ENCODE measurements around the gene CDH12.

CDH12 gene

DNA sequence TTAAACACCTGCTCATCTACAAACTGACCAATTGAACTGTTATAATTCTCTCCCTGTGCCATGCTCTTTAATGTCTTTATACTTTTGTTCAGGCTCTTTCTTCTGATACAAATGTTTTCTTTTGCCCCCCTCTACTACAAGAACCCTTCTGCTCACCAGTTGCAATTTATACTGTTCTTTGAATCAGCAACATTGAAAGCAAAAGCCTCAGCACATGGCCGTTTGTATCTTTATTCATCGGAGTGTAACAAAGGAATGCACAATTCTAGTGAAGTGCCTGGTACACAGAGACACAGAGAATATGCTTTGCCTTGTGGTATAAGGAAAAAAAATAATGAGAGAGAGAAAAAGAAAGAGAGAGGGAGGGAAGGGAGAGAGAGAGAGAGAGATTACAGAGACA is 547.1 kb downstream of the CDH12 start:
- TF ChIP-seq ESRRG (CRISPR knock-in tag; IDR thresholded peaks at IDR 0.05) (no peak), GLIS3 (CRISPR knock-in tag; IDR thresholded peaks at IDR 0.05) (no peak), CSDC2 (CRISPR knock-in tag; IDR thresholded peaks at IDR 0.05) (no peak), BACH2 (CRISPR knock-in tag; IDR thresholded peaks at IDR 0.05; ENCODE audit: borderline replicate concordance) (no peak), ZNF8 (CRISPR knock-in tag; IDR thresholded peaks at IDR 0.05) (no peak), SNAI2 (CRISPR knock-in tag; IDR thresholded peaks at IDR 0.05) (no peak), OSR1 (CRISPR knock-in tag; IDR thresholded peaks at IDR 0.05) (no peak), RARB (CRISPR knock-in tag; IDR thresholded peaks at IDR 0.05) (no peak), ZNF565 (CRISPR knock-in tag; conservative IDR thresholded peaks at IDR 0.05; ENCODE audit: low read depth) (no peak), ZFP30 (CRISPR knock-in tag; IDR thresholded peaks at IDR 0.05) (no peak), ARNTL (CRISPR knock-in tag; IDR thresholded peaks at IDR 0.05; ENCODE audit: borderline replicate concordance, low read depth) (no peak), PPARA (CRISPR knock-in tag; IDR thresholded peaks at IDR 0.05; ENCODE audit: borderline replicate concordance) (no peak), ZC3H10 (CRISPR knock-in tag; IDR thresholded peaks at IDR 0.05) (no peak), ZNF70 (CRISPR knock-in tag; IDR thresholded peaks at IDR 0.05) (no peak), ISL1 (CRISPR knock-in tag; IDR thresholded peaks at IDR 0.05) (no peak)
- TF ChIP-seq, protein P1, sequence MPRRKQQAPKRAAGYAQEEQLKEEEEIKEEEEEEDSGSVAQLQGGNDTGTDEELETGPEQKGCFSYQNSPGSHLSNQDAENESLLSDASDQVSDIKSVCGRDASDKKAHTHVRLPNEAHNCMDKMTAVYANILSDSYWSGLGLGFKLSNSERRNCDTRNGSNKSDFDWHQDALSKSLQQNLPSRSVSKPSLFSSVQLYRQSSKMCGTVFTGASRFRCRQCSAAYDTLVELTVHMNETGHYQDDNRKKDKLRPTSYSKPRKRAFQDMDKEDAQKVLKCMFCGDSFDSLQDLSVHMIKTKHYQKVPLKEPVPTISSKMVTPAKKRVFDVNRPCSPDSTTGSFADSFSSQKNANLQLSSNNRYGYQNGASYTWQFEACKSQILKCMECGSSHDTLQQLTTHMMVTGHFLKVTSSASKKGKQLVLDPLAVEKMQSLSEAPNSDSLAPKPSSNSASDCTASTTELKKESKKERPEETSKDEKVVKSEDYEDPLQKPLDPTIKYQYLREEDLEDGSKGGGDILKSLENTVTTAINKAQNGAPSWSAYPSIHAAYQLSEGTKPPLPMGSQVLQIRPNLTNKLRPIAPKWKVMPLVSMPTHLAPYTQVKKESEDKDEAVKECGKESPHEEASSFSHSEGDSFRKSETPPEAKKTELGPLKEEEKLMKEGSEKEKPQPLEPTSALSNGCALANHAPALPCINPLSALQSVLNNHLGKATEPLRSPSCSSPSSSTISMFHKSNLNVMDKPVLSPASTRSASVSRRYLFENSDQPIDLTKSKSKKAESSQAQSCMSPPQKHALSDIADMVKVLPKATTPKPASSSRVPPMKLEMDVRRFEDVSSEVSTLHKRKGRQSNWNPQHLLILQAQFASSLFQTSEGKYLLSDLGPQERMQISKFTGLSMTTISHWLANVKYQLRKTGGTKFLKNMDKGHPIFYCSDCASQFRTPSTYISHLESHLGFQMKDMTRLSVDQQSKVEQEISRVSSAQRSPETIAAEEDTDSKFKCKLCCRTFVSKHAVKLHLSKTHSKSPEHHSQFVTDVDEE (CRISPR knock-in tag; IDR thresholded peaks at IDR 0.05) = no peak
- TF ChIP-seq, protein P2, sequence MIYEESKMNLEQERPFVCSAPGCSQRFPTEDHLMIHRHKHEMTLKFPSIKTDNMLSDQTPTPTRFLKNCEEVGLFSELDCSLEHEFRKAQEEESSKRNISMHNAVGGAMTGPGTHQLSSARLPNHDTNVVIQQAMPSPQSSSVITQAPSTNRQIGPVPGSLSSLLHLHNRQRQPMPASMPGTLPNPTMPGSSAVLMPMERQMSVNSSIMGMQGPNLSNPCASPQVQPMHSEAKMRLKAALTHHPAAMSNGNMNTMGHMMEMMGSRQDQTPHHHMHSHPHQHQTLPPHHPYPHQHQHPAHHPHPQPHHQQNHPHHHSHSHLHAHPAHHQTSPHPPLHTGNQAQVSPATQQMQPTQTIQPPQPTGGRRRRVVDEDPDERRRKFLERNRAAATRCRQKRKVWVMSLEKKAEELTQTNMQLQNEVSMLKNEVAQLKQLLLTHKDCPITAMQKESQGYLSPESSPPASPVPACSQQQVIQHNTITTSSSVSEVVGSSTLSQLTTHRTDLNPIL (CRISPR knock-in tag; IDR thresholded peaks at IDR 0.05; ENCODE audit: low read depth) = no peak
- TF ChIP-seq, protein P3, sequence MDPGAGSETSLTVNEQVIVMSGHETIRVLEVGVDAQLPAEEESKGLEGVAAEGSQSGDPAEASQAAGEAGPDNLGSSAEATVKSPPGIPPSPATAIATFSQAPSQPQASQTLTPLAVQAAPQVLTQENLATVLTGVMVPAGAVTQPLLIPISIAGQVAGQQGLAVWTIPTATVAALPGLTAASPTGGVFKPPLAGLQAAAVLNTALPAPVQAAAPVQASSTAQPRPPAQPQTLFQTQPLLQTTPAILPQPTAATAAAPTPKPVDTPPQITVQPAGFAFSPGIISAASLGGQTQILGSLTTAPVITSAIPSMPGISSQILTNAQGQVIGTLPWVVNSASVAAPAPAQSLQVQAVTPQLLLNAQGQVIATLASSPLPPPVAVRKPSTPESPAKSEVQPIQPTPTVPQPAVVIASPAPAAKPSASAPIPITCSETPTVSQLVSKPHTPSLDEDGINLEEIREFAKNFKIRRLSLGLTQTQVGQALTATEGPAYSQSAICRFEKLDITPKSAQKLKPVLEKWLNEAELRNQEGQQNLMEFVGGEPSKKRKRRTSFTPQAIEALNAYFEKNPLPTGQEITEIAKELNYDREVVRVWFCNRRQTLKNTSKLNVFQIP (CRISPR knock-in tag; IDR thresholded peaks at IDR 0.05; ENCODE audit: borderline replicate concordance, low read depth) = no peak
- TF ChIP-seq, protein P4, sequence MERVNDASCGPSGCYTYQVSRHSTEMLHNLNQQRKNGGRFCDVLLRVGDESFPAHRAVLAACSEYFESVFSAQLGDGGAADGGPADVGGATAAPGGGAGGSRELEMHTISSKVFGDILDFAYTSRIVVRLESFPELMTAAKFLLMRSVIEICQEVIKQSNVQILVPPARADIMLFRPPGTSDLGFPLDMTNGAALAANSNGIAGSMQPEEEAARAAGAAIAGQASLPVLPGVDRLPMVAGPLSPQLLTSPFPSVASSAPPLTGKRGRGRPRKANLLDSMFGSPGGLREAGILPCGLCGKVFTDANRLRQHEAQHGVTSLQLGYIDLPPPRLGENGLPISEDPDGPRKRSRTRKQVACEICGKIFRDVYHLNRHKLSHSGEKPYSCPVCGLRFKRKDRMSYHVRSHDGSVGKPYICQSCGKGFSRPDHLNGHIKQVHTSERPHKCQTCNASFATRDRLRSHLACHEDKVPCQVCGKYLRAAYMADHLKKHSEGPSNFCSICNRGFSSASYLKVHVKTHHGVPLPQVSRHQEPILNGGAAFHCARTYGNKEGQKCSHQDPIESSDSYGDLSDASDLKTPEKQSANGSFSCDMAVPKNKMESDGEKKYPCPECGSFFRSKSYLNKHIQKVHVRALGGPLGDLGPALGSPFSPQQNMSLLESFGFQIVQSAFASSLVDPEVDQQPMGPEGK (CRISPR knock-in tag; IDR thresholded peaks at IDR 0.05; ENCODE audit: borderline replicate concordance) = no peak
- TF ChIP-seq, protein P5, sequence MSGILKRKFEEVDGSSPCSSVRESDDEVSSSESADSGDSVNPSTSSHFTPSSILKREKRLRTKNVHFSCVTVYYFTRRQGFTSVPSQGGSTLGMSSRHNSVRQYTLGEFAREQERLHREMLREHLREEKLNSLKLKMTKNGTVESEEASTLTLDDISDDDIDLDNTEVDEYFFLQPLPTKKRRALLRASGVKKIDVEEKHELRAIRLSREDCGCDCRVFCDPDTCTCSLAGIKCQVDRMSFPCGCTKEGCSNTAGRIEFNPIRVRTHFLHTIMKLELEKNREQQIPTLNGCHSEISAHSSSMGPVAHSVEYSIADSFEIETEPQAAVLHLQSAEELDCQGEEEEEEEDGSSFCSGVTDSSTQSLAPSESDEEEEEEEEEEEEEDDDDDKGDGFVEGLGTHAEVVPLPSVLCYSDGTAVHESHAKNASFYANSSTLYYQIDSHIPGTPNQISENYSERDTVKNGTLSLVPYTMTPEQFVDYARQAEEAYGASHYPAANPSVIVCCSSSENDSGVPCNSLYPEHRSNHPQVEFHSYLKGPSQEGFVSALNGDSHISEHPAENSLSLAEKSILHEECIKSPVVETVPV (CRISPR knock-in tag; IDR thresholded peaks at IDR 0.05) = no peak
- no peak for ATAC-seq

DNA sequence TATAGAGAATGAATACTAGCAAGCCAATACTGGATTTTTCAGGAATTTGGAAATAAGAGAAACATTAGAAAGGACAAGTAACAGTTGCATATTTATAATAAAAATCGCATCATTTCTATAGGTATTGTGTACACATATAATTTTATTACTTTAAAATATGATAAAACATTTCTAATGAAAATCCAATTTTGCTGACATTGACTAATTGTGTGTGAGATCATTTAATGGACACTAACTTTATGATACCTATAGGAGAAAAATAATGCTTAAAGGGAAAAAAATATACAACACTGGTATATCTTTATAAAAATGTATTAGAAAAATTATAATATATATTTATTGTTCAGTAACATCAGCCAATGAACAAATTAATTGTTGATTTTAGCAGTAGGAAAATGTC is 557.3 kb downstream of the CDH12 start:
- no peak for ATAC-seq
- TF ChIP-seq, protein P2 (CRISPR knock-in tag; IDR thresholded peaks at IDR 0.05; ENCODE audit: low read depth) = no peak
- no peak for TF ChIP-seq ZNF565 (CRISPR knock-in tag; conservative IDR thresholded peaks at IDR 0.05; ENCODE audit: low read depth)
- TF ChIP-seq, protein P1 (CRISPR knock-in tag; IDR thresholded peaks at IDR 0.05) = no peak
- TF ChIP-seq, protein P4 (CRISPR knock-in tag; IDR thresholded peaks at IDR 0.05; ENCODE audit: borderline replicate concordance) = no peak
